ENCODE results near the gene GSDME.

- TF ChIP-seq, protein P1, sequence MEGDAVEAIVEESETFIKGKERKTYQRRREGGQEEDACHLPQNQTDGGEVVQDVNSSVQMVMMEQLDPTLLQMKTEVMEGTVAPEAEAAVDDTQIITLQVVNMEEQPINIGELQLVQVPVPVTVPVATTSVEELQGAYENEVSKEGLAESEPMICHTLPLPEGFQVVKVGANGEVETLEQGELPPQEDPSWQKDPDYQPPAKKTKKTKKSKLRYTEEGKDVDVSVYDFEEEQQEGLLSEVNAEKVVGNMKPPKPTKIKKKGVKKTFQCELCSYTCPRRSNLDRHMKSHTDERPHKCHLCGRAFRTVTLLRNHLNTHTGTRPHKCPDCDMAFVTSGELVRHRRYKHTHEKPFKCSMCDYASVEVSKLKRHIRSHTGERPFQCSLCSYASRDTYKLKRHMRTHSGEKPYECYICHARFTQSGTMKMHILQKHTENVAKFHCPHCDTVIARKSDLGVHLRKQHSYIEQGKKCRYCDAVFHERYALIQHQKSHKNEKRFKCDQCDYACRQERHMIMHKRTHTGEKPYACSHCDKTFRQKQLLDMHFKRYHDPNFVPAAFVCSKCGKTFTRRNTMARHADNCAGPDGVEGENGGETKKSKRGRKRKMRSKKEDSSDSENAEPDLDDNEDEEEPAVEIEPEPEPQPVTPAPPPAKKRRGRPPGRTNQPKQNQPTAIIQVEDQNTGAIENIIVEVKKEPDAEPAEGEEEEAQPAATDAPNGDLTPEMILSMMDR (IDR thresholded peaks at IDR 0.05; ENCODE audit: poor library complexity), result no peak
- TF ChIP-seq EZH2phosphoT487 (IDR thresholded peaks at IDR 0.05; ENCODE audit: low read depth, severe bottlenecking, unreplicated experiment) (no peak), EZH2 (IDR thresholded peaks at IDR 0.05; ENCODE audit: borderline replicate concordance) (no peak)
Observed at GRCh38 chr7:24793982-24794648, 36.9 kb upstream of the GSDME start.
